GM12878 (cell line): ENCODE measurements around the gene MSX2. TPM values are rescaled to one million over a fixed set of nuclear protein-coding genes. Genes with fewer than 3 reads are reported as not detected.

Experiments
- ATAC-seq: fragments of 200-7000 bp; cut with Tn5 transposase; 3 replicates; pipeline ENCODE4 v1.9.1; 2020; ENCODE audit warnings: mild to moderate bottlenecking, moderate library complexity
- BruUV-seq: library from RNA; stranded (reverse); fragments of 400-500 nt; replicated peaks from 2 replicates; lab custom pipeline; 2021; lab: Mats Ljungman, UMichigan
- CTCF ChIA-PET: fragments of 300-600 bp; sonication (Branson Sonifier 250); formaldehyde crosslinking; extraction: SDS; loops from one replicate; lab custom pipeline; 2021; ENCODE audit warnings: inconsistent platforms; lab: Yijun Ruan, JAX
- POLR2A ChIA-PET: fragments of 350-600 bp; formaldehyde crosslinking; extraction: SDS; loops from one replicate; lab custom pipeline; 2021; ENCODE audit warnings: inconsistent platforms; lab: Charles Lee
- RAD21 ChIA-PET: fragments of 300-600 bp; sonication (Branson Sonifier 250); formaldehyde crosslinking; loops from one replicate; lab custom pipeline; 2023; ENCODE audit warnings: antibody characterized with exemption; ENCODE audit not compliant: unreplicated experiment; lab: Charles Lee
- SMC1A ChIA-PET: fragments of 300-600 bp; sonication (Branson Sonifier 250); formaldehyde crosslinking; loops from one replicate; lab custom pipeline; 2023; ENCODE audit not compliant: unreplicated experiment, uncharacterized antibody; lab: Charles Lee
- DNase-seq: peaks from one replicate; pipeline ENCODE4 v3.0.0-alpha.2; 2011; ENCODE audit warnings: low read depth, low spot score
- FAIRE-seq: peaks from 3 replicates; lab custom pipeline; 2011; peaks lifted over from hg19 to GRCh38; lab: Jason Lieb, UNC
- H2AFZ ChIP-seq: 2 replicates; pipeline ENCODE4 v1.6.0; 2011; ENCODE audit warnings: low read depth, low read length, control low read depth; ENCODE audit not compliant: control insufficient read depth
- H3K27ac ChIP-seq: 2 replicates; pipeline ENCODE4 v1.5.1; 2011; ENCODE audit warnings: control low read depth; ENCODE audit not compliant: control insufficient read depth, insufficient read depth
- H3K27me3 ChIP-seq, 2 experiments: replicated peaks in 1 of 2; 2 replicates each; pipeline versions ENCODE4 v1.6.0 to v1.6.1; 2011; ENCODE audit warnings: low read length in 1 of 2; ENCODE audit not compliant: control insufficient read depth in 2 of 2, insufficient read depth in 2 of 2
- H3K36me3 ChIP-seq, 2 experiments: 2 replicates each; pipeline ENCODE4 v1.5.1; 2011; ENCODE audit warnings: low read length in 1 of 2; ENCODE audit not compliant: control insufficient read depth in 2 of 2, insufficient read depth in 2 of 2
- H3K4me1 ChIP-seq: 2 replicates; pipeline ENCODE4 v1.6.1; 2011; ENCODE audit warnings: mild to moderate bottlenecking, low read length, moderate library complexity, mixed read lengths; ENCODE audit not compliant: control insufficient read depth, insufficient read depth
- H3K4me2 ChIP-seq: 2 replicates; pipeline ENCODE4 v1.6.0; 2011; ENCODE audit warnings: control low read depth; ENCODE audit not compliant: control insufficient read depth, insufficient read depth
- H3K4me3 ChIP-seq: fragments of 200-600 bp; sonication (generic); 2 replicates; pipeline ENCODE4 v1.5.1; 2016
- H3K79me2 ChIP-seq: 2 replicates; pipeline ENCODE4 v1.6.0; 2011; ENCODE audit warnings: low read length; ENCODE audit not compliant: control insufficient read depth, insufficient read depth
- H3K9ac ChIP-seq: 2 replicates; pipeline ENCODE4 v1.8.0; 2011; ENCODE audit warnings: low read length, control low read depth, mixed read lengths; ENCODE audit not compliant: control insufficient read depth, insufficient read depth
- H3K9me3 ChIP-seq: replicated peaks from 3 replicates; pipeline ENCODE4 v1.5.1; 2011; ENCODE audit warnings: mild to moderate bottlenecking, low read length; ENCODE audit not compliant: control insufficient read depth, insufficient read depth
- H4K20me1 ChIP-seq: 2 replicates; pipeline ENCODE4 v1.6.0; 2011; ENCODE audit not compliant: control insufficient read depth, insufficient read depth
- BACH1 ChIP-seq: fragments of 450-650 bp; IDR thresholded peaks from 2 replicates; pipeline ENCODE4 v1.6.1; 2017; ENCODE audit warnings: mild to moderate bottlenecking, borderline replicate concordance
- CBFB ChIP-seq: IDR thresholded peaks from 2 replicates; pipeline ENCODE4 v1.6.1; 2016; ENCODE audit warnings: antibody characterized with exemption, low read depth
- EGR1 ChIP-seq, 2 experiments: IDR thresholded peaks; 1 replicate in 1 of 2; 2 replicates in 1 of 2; pipeline ENCODE4 v1.6.1; 2011 to 2012; ENCODE audit warnings: low read depth in 2 of 2, low read length in 2 of 2, borderline replicate concordance in 1 of 2, mild to moderate bottlenecking in 1 of 2, moderate library complexity in 1 of 2
- EP300 ChIP-seq, 2 experiments: fragments of 150-350 bp in 1 of 2; IDR thresholded peaks; 2 replicates each; pipeline ENCODE4 v1.6.1; 2011 to 2012; ENCODE audit warnings: low read depth in 2 of 2, low read length in 2 of 2, borderline replicate concordance in 1 of 2, improper control_type of control experiment in 1 of 2, inconsistent platforms in 1 of 2; ENCODE audit not compliant: control insufficient read depth in 1 of 2
- GABPA ChIP-seq: IDR thresholded peaks from 2 replicates; pipeline ENCODE4 v1.6.1; 2014; ENCODE audit warnings: antibody characterized with exemption, low read depth, mild to moderate bottlenecking, inconsistent platforms
- NR2C2 ChIP-seq: IDR thresholded peaks from 2 replicates; pipeline ENCODE4 v1.6.1; 2011; ENCODE audit warnings: borderline replicate concordance, low read depth; ENCODE audit not compliant: control insufficient read depth, insufficient read length
- POLR2AphosphoS5 ChIP-seq: IDR thresholded peaks from 2 replicates; pipeline ENCODE4 v1.6.1; 2011; ENCODE audit warnings: mild to moderate bottlenecking, low read length, inconsistent platforms
- RAD51 ChIP-seq: fragments of 450-650 bp; IDR thresholded peaks from 2 replicates; pipeline ENCODE4 v1.6.1; 2016; ENCODE audit warnings: moderate library complexity, mild to moderate bottlenecking, inconsistent platforms
- WGBS: methylation state at CpG from one replicate; pipeline ENCODE4 v1.1.6; 2016; ENCODE audit warnings: low lambda C conversion rate; ENCODE audit not compliant: insufficient replicate concordance, insufficient coverage; ENCODE audit errors: missing lambda C conversion rate; 5-methylcytosine and 5-hydroxymethylcytosine counted together
- in situ Hi-C: fragments of 300-500 bp; cut with MboI; formaldehyde crosslinking; loops from 9 replicates; pipeline ENCODE4 v1.14.3; 2018; ENCODE audit warnings: mixed read lengths
- intact Hi-C: fragments of 100-400 bp; cut with micrococcal nuclease; formaldehyde crosslinking; loops from one replicate; pipeline ENCODE4 v1.14.2; 2022; ENCODE audit not compliant: unreplicated experiment
- polyA plus RNA-seq, 11 experiments: library from polyadenylated mRNA; depleted of rRNA in 4 of 11; unstranded in 6 of 11; stranded (reverse) in 5 of 11; fragments of >200 nt; fragmentation: Nextera tagmentation in 4 of 11; fragmentation: Illumina TruSeq in 1 of 11; extraction: Ambion mirVana in 4 of 11; extraction: Trizol in 1 of 11; gene quantifications; 1 replicate in 1 of 11; 2 replicates in 10 of 11; pipeline versions ENCODE4 v1.2.1 to v1.2.3, GENCODE V29; 2011 to 2016; ENCODE audit warnings: inconsistent platforms in 2 of 11, missing spikeins in 2 of 11, low read depth in 1 of 11
- total RNA-seq, 4 experiments: library from RNA; depleted of rRNA in 3 of 4; stranded (reverse); fragments of >200 nt in 3 of 4; fragmentation: Illumina TruSeq in 1 of 4; extraction: Trizol in 1 of 4; gene quantifications; 2 replicates each; pipeline versions ENCODE4 v1.2.1 to v1.2.3, GENCODE V29; 2013 to 2021
- TF ChIP-seq, protein P1 (sequence below): IDR thresholded peaks from 2 replicates; pipeline ENCODE4 v1.6.1; 2012; ENCODE audit warnings: improper control_type of control experiment, low read depth, low read length; ENCODE audit not compliant: insufficient replicate concordance

MSX2 gene
- total and polyA plus RNA-seq, 10 of the 15 experiments (the other 5 are each of a cell fraction or from before 2014, with no cell fraction given) = not detected

DNA sequence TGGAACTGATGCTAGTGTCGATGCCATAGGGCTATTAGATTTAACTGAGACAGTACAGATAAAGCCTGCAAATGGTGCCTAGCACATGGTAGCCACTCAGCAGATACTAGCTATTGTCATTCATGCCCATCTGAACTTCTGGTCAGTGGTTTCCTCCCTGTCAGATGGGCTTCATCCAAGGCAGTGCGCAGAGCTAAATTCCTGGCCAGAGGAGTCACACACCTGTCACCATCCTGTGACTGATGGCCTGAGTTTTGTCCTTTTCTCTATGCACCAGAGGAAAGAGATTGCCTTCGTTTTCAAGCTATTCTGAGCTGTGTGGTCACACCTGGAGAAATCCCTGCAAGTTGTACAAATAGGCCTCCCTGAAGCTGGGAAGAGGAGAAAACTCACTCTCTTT, 34.7 kb downstream of the MSX2 start:
- H4K20me1 ChIP-seq = no peaks in the 10 kb centered on the region
- no peak overlapping the region for H2AFZ ChIP-seq
- H3K4me2 ChIP-seq = no peak overlapping the region
- no peaks in the 10 kb centered on the region for H3K79me2 ChIP-seq
- SMC1A ChIA-PET = no interaction called here
- no peaks in the 10 kb centered on the region for H3K27me3 ChIP-seq
- BruUV-seq = no TSS peak
- DNase-seq = no peak
- no peaks in the 10 kb centered on the region for H3K36me3 ChIP-seq
- POLR2A ChIA-PET = no interaction called here
- CTCF ChIA-PET = no interaction called here
- no peak for ATAC-seq
- intact Hi-C loops = no loop called here
- TF ChIP-seq NR2C2 (no peak), GABPA (no peak), CBFB (no peak), EGR1 (IDR thresholded peaks at IDR 0.05; ENCODE audit: borderline replicate concordance in 1 of 2, low read depth in 2 of 2, low read length in 2 of 2) (no peak)
- in situ Hi-C loops = no loop called here
- no peak for FAIRE-seq
- no peaks in the 10 kb centered on the region for H3K9me3 ChIP-seq
- H3K4me1 ChIP-seq = no peaks in the 10 kb centered on the region
- H3K4me3 ChIP-seq = no peak overlapping the region
- no peak overlapping the region for H3K9ac ChIP-seq
- RAD21 ChIA-PET = no interaction called here
- no peak overlapping the region for H3K27ac ChIP-seq
- WGBS = 36% methylated on average over 3 of the region's 3 CpGs

DNA sequence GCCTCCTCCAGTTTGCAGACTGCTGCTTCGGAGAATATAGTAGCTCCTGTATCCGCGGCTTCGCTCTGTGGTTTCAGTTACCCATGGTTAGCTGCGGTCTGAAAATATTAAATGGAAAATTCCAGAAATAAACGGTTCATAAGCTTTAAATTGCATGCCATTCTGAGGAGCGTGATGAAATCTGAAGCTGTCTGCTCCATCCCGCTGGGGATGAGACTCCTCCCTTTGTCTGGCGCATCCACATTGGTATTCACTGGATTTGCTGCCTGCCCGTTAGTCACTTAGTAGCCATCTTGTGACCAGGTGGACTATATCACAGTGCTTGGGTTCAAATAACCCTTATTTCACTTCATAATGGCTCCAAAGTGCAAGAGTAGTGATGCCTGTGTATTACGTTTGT, 36.3 kb downstream of the MSX2 start:
- POLR2A ChIA-PET = no interaction called here
- no peak for TF ChIP-seq RAD51
- TF ChIP-seq, protein P1, sequence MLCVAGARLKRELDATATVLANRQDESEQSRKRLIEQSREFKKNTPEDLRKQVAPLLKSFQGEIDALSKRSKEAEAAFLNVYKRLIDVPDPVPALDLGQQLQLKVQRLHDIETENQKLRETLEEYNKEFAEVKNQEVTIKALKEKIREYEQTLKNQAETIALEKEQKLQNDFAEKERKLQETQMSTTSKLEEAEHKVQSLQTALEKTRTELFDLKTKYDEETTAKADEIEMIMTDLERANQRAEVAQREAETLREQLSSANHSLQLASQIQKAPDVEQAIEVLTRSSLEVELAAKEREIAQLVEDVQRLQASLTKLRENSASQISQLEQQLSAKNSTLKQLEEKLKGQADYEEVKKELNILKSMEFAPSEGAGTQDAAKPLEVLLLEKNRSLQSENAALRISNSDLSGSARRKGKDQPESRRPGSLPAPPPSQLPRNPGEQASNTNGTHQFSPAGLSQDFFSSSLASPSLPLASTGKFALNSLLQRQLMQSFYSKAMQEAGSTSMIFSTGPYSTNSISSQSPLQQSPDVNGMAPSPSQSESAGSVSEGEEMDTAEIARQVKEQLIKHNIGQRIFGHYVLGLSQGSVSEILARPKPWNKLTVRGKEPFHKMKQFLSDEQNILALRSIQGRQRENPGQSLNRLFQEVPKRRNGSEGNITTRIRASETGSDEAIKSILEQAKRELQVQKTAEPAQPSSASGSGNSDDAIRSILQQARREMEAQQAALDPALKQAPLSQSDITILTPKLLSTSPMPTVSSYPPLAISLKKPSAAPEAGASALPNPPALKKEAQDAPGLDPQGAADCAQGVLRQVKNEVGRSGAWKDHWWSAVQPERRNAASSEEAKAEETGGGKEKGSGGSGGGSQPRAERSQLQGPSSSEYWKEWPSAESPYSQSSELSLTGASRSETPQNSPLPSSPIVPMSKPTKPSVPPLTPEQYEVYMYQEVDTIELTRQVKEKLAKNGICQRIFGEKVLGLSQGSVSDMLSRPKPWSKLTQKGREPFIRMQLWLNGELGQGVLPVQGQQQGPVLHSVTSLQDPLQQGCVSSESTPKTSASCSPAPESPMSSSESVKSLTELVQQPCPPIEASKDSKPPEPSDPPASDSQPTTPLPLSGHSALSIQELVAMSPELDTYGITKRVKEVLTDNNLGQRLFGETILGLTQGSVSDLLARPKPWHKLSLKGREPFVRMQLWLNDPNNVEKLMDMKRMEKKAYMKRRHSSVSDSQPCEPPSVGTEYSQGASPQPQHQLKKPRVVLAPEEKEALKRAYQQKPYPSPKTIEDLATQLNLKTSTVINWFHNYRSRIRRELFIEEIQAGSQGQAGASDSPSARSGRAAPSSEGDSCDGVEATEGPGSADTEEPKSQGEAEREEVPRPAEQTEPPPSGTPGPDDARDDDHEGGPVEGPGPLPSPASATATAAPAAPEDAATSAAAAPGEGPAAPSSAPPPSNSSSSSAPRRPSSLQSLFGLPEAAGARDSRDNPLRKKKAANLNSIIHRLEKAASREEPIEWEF = no peak
- TF ChIP-seq POLR2AphosphoS5 = no peak
- no peak for TF ChIP-seq BACH1
- no peak for TF ChIP-seq EP300 (IDR thresholded peaks at IDR 0.05; ENCODE audit: borderline replicate concordance in 1 of 2, control insufficient read depth in 1 of 2, low read depth in 2 of 2, low read length in 2 of 2)

More for the DNA sequence above, 36.3 kb downstream of the MSX2 start:
- Histone ChIP-seq H3K79me2 (no peaks in the 10 kb centered on the region), H3K36me3 (no peaks in the 10 kb centered on the region), H4K20me1 (no peaks in the 10 kb centered on the region), H3K4me3 (no peak overlapping the region), H3K4me2 (no peak overlapping the region), H3K4me1 (no peaks in the 10 kb centered on the region), H3K9ac (no peak overlapping the region), H3K27ac (no peak overlapping the region), H3K27me3 (no peaks in the 10 kb centered on the region), H2AFZ (no peak overlapping the region), H3K9me3 (no peaks in the 10 kb centered on the region)
- in situ Hi-C loops = no loop called here
- ChIA-PET SMC1A (no interaction called here), RAD21 (no interaction called here), CTCF (no interaction called here)
- intact Hi-C loops = no loop called here
- FAIRE-seq (no peak), DNase-seq (no peak), ATAC-seq (no peak)
- 73% methylated on average over 11 of the region's 11 CpGs for WGBS
- BruUV-seq = no TSS peak
